H1 (cell line): ENCODE results near the gene GGT7.

Experiments
- BCL11A ChIP-seq, 2 experiments: IDR thresholded peaks; one replicate each; pipeline ENCODE4 v1.6.1; 2011; ENCODE audit warnings: low read depth in 2 of 2, low read length in 2 of 2, mild to moderate bottlenecking in 2 of 2
- CBX8 ChIP-seq: fragments of 300-800, 300-1000 bp; sonication (generic); IDR thresholded peaks from 2 replicates; pipeline ENCODE4 v1.7.1; 2016; ENCODE audit warnings: low read depth, low read length, borderline replicate concordance
- CHD1 ChIP-seq: IDR thresholded peaks from 2 replicates; pipeline ENCODE4 v1.6.1; 2012; ENCODE audit warnings: low read depth, low read length, improper control_type of control experiment
- CHD2 ChIP-seq: IDR thresholded peaks from 2 replicates; pipeline ENCODE4 v1.6.1; 2012; ENCODE audit warnings: low read length, improper control_type of control experiment
- KDM1A ChIP-seq: fragments of 200-600, 300-600 bp; sonication (generic); IDR thresholded peaks from 2 replicates; pipeline ENCODE4 v1.7.1; 2016; ENCODE audit warnings: mild to moderate bottlenecking, low read length, borderline replicate concordance
- MAFK ChIP-seq: IDR thresholded peaks from 2 replicates; pipeline ENCODE4 v1.6.1; 2012; ENCODE audit warnings: low read depth, mild to moderate bottlenecking, improper control_type of control experiment, low read length
- POLR2A ChIP-seq, 2 experiments: IDR thresholded peaks; 1 replicate in 1 of 2; 2 replicates in 1 of 2; pipeline ENCODE4 v1.6.1; 2011; ENCODE audit warnings: low read depth in 2 of 2, low read length in 2 of 2, mild to moderate bottlenecking in 2 of 2; ENCODE audit errors: control extremely low read depth in 1 of 2
- RNF2 ChIP-seq: fragments of 200-900, 300-1000 bp; sonication (generic); IDR thresholded peaks from 2 replicates; pipeline ENCODE4 v1.7.1; 2016; ENCODE audit warnings: borderline replicate concordance, low read depth, mild to moderate bottlenecking, antibody characterized with exemption, low read length; ENCODE audit not compliant: poor library complexity, severe bottlenecking; ENCODE audit errors: missing control alignments
- TCF12 ChIP-seq: IDR thresholded peaks from 2 replicates; pipeline ENCODE4 v1.6.1; 2011; ENCODE audit warnings: low read depth, mild to moderate bottlenecking, low read length
- TEAD4 ChIP-seq: IDR thresholded peaks from 2 replicates; pipeline ENCODE4 v1.6.1; 2012; ENCODE audit warnings: low read depth, low read length, inconsistent platforms, mixed read lengths
- TF ChIP-seq, protein P1 (sequence below), 3 experiments: IDR thresholded peaks; 1 replicate in 2 of 3; 2 replicates in 1 of 3; pipeline versions ENCODE4 v1.5.1 to v1.6.1; 2011; ENCODE audit warnings: low read length in 3 of 3, mild to moderate bottlenecking in 3 of 3, inconsistent platforms in 2 of 3, low read depth in 1 of 3, moderate library complexity in 1 of 3; ENCODE audit not compliant: insufficient read depth in 1 of 3; ENCODE audit errors: control extremely low read depth in 1 of 3

DNA sequence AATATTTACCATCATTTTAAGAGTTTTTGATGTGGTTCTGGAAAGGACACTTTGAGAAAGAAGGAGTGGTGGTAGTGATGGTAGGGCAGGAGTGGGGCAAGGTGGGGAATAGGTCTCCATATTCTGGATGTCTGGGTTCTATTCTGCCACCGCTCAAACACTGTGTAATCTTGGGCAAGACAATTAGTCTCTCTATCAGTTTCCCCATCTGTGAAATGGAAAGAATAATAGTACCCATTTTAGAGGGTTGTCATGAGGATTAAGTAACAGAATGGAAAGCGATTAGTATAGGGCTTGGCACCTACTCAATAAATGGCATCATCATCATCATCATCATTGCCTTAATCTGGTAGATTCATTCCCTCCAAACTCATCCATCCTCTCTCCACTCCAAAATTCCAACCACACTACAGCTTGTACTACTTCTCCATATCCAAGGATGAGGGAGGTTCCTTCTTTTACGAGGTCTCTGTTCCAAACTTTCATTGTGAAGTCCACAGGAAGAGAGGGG is 982 bp upstream of the GGT7 start:
- TF ChIP-seq CHD1 (no peak), POLR2A (IDR thresholded peaks at IDR 0.05; ENCODE audit: control extremely low read depth in 1 of 2, low read depth in 2 of 2, low read length in 2 of 2) (no peak), RNF2 (no peak), MAFK (no peak), TCF12 (no peak), CBX8 (no peak), BCL11A (IDR thresholded peaks at IDR 0.05; ENCODE audit: low read depth in 2 of 2, low read length in 2 of 2) (no peak), CHD2 (no peak), KDM1A (no peak), TEAD4 (no peak)
- TF ChIP-seq, protein P1, sequence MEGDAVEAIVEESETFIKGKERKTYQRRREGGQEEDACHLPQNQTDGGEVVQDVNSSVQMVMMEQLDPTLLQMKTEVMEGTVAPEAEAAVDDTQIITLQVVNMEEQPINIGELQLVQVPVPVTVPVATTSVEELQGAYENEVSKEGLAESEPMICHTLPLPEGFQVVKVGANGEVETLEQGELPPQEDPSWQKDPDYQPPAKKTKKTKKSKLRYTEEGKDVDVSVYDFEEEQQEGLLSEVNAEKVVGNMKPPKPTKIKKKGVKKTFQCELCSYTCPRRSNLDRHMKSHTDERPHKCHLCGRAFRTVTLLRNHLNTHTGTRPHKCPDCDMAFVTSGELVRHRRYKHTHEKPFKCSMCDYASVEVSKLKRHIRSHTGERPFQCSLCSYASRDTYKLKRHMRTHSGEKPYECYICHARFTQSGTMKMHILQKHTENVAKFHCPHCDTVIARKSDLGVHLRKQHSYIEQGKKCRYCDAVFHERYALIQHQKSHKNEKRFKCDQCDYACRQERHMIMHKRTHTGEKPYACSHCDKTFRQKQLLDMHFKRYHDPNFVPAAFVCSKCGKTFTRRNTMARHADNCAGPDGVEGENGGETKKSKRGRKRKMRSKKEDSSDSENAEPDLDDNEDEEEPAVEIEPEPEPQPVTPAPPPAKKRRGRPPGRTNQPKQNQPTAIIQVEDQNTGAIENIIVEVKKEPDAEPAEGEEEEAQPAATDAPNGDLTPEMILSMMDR (IDR thresholded peaks at IDR 0.05; ENCODE audit: control extremely low read depth in 1 of 3, insufficient read depth in 1 of 3, low read depth in 1 of 3, low read length in 3 of 3), result no peak
